ENCODE results near the gene SDK1. TPM values are rescaled to one million over a fixed set of nuclear protein-coding genes. Genes with fewer than 3 reads are reported as not detected.

Gene SDK1
- total RNA-seq, 1 donor from 2014 or later = 1.1 TPM

- no peak for DNase-seq (ENCODE audit: low read depth, low spot score)
These were observed 870.1 kb downstream of the SDK1 start for GRCh38 chr7:4170997-4171786.

GRCh38 chr7:4172883-4173282 is 871.8 kb downstream of the SDK1 start:
- no peak for DNase-seq (ENCODE audit: low read depth, low spot score)

GRCh38 chr7:4173615-4174014 is 872.6 kb downstream of the SDK1 start:
- DNase-seq (ENCODE audit: low read depth, low spot score) = no peak

DNA sequence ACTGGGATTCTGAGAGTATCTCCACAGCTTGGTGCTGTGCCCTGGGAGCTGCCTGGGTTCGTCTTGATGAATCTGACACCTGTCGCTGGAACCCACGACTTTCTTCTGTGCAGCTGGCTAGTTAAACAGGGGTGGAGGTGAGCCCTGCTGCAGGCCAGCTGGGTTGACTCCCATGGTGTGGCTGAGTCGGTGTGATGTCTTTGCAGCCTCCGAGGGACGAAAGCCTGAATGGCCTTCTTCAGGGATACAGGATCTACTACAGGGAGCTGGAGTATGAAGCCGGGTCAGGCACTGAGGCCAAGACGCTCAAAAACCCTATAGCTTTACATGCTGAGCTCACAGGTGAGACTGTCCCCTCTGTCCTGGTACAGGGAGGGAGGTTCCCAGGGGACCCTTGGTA is 873.0 kb downstream of the SDK1 start:
- DNase-seq (ENCODE audit: low read depth, low spot score) = no peak

- DNase-seq (ENCODE audit: low read depth, low spot score) = no peak
These were observed 873.4 kb downstream of the SDK1 start for GRCh38 chr7:4174451-4174850.

DNA sequence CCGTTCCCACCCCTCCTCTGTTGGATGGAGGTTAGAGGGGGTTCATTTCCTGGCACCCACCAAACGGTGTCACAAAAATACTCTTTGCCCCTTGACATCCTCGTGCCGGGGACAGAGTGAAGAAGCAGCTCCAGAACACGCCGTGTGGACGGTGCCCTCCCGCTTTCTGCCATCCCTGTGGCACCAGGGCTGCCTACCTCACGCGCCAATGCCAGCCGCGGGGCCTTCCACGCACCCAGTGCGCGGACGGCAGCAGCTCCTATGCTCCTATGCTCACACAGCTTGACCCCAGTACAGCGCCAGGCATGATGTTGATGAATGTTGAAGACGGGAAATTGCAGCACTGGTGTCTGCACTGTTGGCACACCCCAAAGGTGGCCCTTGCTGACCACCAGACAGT is 873.8 kb downstream of the SDK1 start:
- no peak for DNase-seq (ENCODE audit: low read depth, low spot score)

GRCh38 chr7:4175346-4175973 is 874.4 kb downstream of the SDK1 start:
- DNase-seq (ENCODE audit: low read depth, low spot score) = no peak

DNA sequence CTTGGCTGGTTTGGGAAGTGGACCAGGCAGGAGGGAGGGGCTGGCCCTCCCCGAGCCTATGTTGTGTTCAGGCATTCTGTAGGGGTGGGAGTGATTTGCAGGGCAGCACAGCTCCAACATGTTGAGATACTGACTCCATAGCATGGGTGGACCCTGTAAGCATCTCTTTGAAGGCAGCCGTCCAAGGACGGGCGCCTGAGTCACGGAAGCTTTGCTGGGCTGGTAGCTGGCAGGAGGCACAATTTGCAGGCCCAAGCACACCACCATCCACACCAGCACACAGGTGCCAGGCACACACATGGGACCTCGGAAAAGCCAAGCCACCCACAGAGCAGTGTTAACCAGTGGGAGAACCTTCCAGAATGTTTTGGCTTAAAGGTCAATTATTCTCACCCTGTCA is 875.9 kb downstream of the SDK1 start:
- no peak for DNase-seq (ENCODE audit: low read depth, low spot score)

GRCh38 chr7:4178416-4178815 is 877.4 kb downstream of the SDK1 start:
- no peak for DNase-seq (ENCODE audit: low read depth, low spot score)

DNA sequence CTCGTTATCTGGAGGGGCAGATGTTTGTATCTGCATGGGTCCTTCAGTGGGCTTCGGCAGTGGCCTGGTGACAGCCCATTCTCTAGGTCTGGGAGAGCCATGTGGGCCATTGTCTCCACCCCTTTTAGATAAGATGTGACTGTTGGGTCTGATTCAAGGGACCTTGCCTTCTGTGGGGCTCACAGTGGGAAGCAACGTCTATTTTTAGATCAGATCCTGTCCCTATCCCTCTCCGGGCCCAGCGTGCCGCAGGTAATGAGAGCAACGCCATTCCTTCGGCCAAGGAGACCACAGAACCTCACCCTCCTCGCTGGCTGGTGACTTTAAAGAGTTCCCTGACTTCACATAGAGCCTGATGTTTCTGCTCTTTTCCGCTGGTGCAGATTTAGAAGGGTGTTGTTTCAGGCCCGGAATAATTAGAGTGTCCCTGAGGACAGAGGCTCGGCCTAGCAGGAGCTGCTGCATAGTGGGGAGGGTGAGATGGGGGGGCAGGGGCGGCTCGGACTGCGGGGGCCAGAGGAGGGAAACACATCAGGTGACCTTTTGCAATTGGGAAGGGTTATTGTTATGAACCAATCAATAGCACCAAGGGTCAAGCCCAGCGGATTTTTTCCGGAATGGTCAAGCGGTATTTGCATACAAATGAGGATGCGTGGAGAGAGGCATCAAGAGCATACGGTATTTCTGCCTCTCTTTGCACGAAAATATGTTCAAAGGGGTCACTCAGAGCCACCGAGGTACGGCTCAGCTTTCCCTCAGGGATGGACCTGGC is 878.0 kb downstream of the SDK1 start:
- no peak for DNase-seq (ENCODE audit: low read depth, low spot score)

DNA sequence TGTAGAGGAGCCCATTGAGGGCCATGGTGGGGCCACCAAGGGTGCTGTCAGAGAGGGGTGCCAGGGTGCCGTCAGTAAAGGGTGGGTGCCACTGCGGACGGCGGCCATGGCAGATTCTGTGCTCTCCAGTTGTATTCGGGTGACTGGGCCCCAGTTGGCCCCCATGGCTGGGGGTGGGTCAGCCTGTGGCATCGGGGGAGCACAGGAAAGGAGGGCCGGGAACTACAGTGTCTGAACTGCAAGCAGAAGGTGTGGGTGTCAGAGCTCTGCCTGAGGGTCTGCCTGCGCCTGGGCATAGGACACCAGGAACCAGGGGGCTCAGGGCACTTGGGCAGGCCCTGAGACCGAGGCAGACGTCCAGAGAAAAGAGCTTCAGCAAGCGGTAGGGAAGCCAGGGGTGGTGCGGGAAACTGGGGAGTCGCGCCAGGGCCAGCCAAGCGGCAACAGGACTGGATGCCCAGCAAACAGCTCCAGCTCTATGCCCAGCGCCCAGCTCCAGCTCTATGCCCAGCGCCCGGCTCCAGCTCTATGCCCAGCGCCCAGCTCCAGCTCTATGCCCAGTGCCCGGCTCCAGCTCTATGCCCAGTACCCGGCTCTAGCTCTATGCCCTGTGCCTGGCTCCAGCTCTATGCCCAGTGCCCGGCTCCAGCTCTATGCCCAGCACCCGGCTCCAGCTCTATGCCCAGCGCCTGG is 878.8 kb downstream of the SDK1 start:
- DNase-seq (ENCODE audit: low read depth, low spot score) = no peak

GRCh38 chr7:4181446-4181845 is 880.4 kb downstream of the SDK1 start:
- no peak for DNase-seq (ENCODE audit: low read depth, low spot score)

DNA sequence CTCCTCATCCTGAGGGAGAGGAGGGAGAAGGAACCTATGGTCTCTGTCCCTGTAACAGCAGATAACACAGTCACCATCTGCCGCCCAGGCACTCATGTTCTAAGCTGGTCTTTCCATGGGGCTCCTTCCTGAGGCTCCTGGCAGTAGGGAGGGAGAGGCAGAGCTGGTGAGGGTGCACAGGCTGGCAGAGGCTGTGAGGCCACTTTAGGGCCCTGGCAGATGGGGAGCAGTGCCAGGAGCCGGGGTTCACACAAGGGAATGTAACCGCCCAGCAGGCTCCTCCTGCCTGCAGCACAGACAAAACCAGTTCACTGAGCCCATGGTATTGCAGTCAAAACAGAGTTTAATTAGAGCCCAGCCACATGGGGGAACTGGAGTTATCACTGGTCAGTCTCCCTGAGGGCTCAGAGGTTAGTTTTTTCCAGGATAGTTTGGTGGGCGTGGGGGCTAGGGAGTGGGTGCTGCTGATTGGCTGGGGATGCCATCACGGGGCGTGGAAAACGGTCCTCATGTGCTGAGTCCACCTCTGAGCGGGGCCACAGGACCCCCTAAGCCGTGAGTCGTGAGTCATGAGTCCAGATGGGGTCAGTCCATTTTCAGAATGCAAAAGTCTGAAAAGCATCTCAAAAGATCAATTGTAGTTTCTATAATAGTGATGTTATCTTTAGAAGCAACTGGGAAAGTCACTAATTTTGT is 881.7 kb downstream of the SDK1 start:
- DNase-seq (ENCODE audit: low read depth, low spot score) = no peak

- no peak for DNase-seq (ENCODE audit: low read depth, low spot score)
These were observed 883.6 kb downstream of the SDK1 start for GRCh38 chr7:4184653-4185052.

- no peak for DNase-seq (ENCODE audit: low read depth, low spot score)
These were observed 884.1 kb downstream of the SDK1 start for GRCh38 chr7:4185136-4185535.

GRCh38 chr7:4185721-4186512 is 884.9 kb downstream of the SDK1 start:
- DNase-seq (ENCODE audit: low read depth, low spot score) = no peak

DNA sequence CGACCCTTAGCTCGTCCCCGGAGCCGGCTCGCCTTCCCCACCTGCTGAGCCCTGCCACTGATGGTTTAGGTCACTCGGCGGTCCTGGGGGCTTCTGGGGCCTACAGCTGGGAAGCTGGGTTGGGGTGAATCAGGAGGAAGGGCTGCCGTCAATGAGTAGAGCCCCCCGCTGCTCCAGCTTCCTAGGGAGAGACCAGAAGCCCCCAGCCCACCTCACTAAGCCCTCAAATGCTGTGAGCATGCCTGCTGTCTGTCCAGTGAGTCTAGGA is 885.4 kb downstream of the SDK1 start:
- DNase-seq (ENCODE audit: low read depth, low spot score) = no peak

DNA sequence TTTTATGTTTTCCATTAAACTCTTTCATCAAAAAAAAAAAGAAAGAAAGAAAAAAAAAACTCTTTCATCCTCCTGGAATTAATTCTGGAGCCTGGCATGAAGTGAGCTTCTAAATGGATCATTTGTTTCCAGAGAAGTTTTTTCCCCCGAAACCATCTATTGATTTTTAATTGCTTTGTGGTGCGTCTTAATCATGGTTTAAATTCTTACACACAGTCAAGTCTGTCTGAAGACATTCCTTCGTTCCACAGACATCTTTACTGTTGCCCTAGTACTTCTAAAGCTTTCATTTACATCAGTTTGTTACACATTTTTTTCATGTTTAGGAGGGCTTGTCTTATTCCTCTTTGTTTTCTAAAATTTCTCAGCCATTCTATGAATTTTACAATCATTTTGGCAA is 887.6 kb downstream of the SDK1 start:
- no peak for DNase-seq (ENCODE audit: low read depth, low spot score)

- DNase-seq (ENCODE audit: low read depth, low spot score) = no peak
These were observed 888.1 kb downstream of the SDK1 start for GRCh38 chr7:4189131-4189570.
